Inferior parietal cortex (tissue), 1 donor: ENCODE measurements around the gene ZNF831.

Source experiments
- DNase-seq: peaks from one replicate; pipeline ENCODE4 v3.0.0-alpha.2; 2016; ENCODE audit errors: extremely low spot score

The ZNF831 gene

GRCh38 chr20:59141818-59142581 lies 21.6 kb upstream of the ZNF831 start:
- DNase-seq, result no peak

DNA sequence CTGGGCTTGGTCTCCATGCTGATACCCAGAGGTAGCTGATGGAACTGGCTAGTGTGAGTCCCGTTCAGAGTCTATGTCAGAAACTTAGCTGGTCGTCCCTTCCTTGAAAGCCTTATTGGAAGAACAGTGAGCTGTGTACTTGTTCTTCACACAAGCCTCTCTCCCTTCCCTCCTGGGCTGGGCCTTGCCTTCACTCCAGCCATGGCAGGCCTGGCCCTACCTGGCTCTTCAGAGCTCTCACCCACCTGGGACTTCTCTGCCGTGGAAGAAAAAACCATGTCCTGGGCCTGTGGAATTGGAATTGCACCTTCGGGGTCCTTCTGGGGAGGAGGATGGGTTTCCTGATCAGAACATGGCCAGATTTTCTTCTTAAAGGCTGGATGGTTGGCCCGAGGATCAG lies 20.3 kb upstream of the ZNF831 start:
- no peak for DNase-seq

GRCh38 chr20:59144179-59144830 lies 19.3 kb upstream of the ZNF831 start:
- no peak for DNase-seq

- DNase-seq, result no peak
Measured at GRCh38 chr20:59144831-59145196, 18.8 kb upstream of the ZNF831 start.

- DNase-seq, result no peak
Measured at GRCh38 chr20:59145247-59145923, 18.2 kb upstream of the ZNF831 start.

GRCh38 chr20:59145924-59146779 lies 17.5 kb upstream of the ZNF831 start:
- DNase-seq, result peak; percentile 17

DNA sequence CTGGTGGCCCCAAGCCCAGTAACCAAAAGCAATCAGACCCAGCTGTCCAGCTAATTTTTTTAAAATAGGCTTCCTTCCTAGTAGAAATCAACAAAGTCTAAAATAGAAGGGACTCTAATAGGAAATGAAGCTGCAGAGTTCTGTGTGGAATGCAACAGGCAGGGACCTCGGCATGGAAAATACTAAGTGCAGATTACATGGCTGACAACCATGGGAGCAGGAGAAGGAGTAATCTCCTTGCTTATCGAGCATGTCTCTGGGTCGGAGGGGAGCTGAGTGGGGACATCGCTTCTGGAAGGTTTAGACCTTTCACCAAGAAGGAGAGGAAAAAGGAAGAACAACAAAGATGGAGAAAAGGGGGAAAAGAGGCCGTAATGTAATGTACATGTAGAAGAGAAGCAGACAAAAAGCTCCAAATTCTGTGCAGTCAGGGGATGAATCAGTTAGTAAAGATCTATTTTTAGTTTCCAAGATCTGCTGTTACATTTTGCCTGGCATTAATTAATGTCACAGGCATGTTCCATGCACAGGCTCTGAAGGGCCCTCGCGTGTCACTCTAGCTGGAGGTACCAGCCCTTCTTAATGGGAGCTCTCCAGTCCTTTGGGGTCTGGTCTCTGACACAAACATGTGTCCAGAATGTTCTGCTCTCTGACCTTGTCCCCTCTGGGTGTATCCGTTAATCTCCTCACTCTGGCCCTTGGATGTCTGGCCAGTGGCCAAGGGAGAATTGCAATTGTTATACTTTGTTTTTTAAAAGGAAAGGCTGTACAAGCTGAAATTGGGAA lies 16.6 kb upstream of the ZNF831 start:
- DNase-seq, result peak; percentile 15

GRCh38 chr20:59147586-59147985 lies 16.0 kb upstream of the ZNF831 start:
- no peak for DNase-seq

GRCh38 chr20:59148701-59149493 lies 14.7 kb upstream of the ZNF831 start:
- DNase-seq, result no peak

DNA sequence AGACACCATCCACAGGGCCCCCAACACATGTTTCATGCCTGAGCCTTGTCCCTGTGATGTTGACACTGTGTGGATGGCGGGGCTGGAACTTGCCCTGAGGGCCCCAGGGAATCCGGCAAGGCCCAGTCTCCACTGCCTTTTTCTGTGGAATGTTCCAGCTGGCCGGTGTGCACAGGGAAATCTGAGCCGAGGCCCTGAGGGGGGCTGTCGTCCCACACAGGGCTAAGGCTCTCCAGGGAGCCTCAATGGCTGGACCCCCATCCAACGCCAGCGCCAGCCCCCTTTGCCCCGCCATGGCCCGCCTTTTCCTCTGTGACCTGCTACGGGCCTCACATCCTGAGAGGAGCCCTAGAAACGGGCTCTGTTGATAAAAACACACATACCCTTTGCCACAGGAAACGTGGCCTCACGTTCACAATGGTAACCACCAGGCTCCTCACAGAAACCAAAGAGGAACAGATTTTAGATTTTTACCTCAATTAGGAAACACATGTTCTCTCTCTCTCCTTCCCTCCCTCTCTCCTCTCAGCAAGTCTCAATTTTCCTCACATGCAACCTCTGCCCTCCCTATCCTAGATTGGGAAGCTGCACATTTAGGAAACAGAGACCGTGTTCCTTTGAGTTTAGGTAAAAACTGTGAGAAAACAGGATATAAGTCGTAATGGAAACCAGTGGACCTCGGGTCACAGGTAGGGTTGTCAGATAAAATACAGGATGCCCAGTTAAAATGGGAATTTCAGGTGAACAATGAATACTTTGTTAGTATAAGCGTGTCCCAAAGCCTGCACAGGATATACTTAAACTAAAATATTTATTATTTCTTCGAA lies 13.7 kb upstream of the ZNF831 start:
- DNase-seq, result no peak

GRCh38 chr20:59150821-59151251 lies 12.8 kb upstream of the ZNF831 start:
- no peak for DNase-seq

- no peak for DNase-seq
Measured at GRCh38 chr20:59151391-59151790, 12.2 kb upstream of the ZNF831 start.

GRCh38 chr20:59151820-59152219 lies 11.8 kb upstream of the ZNF831 start:
- no peak for DNase-seq

DNA sequence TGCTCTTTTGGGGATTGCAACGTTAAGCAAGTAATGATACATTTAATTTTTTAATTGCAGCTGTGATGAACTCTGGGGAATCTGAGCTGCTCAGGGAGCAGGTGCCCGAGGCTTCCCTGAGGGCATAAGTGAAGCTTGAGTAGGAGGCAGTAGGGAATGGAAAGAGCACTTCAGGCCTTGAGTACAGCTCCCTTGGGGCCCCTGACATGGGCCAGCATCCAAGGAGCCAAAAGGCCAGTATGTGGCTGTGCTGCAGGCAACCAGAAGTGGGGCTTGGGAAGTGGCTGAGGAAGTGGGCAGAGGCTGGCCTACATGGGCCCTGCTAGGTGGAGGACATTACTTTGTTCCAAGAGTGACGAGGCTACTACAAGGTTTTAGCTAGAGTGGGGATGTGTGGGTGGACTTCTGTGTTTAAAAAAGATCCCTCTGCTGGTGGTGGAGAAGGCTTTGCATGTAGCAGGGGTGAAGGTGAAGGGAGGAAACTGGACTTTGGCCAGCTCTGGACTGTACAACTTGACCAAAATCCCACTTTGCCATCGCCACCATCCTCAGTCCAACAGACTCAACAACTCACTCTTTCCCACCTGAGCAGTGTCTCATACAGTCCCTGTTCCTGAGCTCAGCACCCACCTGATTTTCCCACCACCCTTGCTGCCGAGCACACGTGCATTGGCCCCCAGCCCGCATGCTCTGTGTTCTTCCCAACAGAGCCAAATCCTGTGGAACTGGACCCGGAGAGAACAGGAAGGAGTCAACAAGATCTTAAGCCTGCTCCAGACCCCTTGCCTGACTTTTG lies 10.9 kb upstream of the ZNF831 start:
- DNase-seq, result no peak

DNA sequence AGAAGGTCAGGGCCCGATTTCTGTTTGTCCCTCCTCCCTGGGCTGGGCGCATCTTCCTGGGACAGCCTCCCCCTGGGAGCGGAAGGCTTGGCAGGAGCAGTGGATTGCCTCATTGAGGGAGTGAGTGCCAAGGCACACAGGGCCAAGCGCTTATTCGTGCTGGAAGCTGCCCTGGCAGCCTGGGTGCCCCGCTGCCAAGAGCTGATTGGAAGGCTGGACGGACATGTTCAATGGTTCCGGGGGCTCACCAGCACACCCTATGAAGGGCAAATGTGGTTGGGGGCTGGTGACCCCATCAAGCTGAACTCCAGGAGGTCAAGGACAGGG lies 10.3 kb upstream of the ZNF831 start:
- DNase-seq, result peak; percentile 76

- DNase-seq, result no peak
Measured at GRCh38 chr20:59153832-59154231, 9.8 kb upstream of the ZNF831 start.

GRCh38 chr20:59154317-59155013 lies 9.2 kb upstream of the ZNF831 start:
- DNase-seq, result no peak

- no peak for DNase-seq
Measured at GRCh38 chr20:59157064-59157463, 6.6 kb upstream of the ZNF831 start.
